ENCODE data around the gene THUMPD2. TPM values are rescaled to one million over a fixed set of nuclear protein-coding genes. Genes with fewer than 3 reads are reported as not detected.

THUMPD2 gene
- polyA plus RNA-seq, 1 donor from 2014 or later, result 24.7 TPM

DNA sequence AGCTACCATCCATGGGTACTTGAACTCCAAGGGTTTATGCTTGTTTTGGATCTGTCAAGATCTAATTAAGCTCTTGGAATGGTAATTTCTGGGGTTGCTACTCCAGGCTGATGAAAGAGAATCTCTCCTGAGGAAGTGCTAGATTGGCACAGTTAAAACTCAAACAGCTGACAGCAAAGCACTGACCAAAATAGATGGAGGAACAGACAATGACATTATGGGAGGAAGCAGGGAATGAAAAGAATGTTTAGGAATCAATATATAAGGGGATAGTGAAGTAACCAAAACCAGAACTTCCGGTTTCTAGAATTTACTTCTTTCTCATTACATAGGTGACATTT, 6.3 kb downstream of the THUMPD2 start:
- H2AFZ ChIP-seq (ENCODE audit: low read depth, low read length), result no peak overlapping the region
- H3K9me3 ChIP-seq (ENCODE audit: low read length), result no peaks in the 10 kb centered on the region
- no peak overlapping the region for H3K27ac ChIP-seq (ENCODE audit: low read length)
- H3K36me3 ChIP-seq (ENCODE audit: insufficient read depth, low read length), result no peaks in the 10 kb centered on the region
- H3K4me3 ChIP-seq (ENCODE audit: low read length), result no peak overlapping the region
- no peaks in the 10 kb centered on the region for H4K20me1 ChIP-seq (ENCODE audit: insufficient read depth)
- H3F3A ChIP-seq (ENCODE audit: insufficient read depth, low read length, poor library complexity, severe bottlenecking), result no peaks in the 10 kb centered on the region
- H3K4me2 ChIP-seq (ENCODE audit: low read length), result no peak overlapping the region
- H3K27me3 ChIP-seq (ENCODE audit: insufficient read depth, low read depth, low read length), result no peaks in the 10 kb centered on the region
- TF ChIP-seq RAD21 (conservative IDR thresholded peaks at IDR 0.05), result no peak
- TF ChIP-seq EZH2 (IDR thresholded peaks at IDR 0.05; ENCODE audit: borderline replicate concordance, insufficient read depth, low read length, poor library complexity, severe bottlenecking), result no peak
- no peak for TF ChIP-seq POLR2AphosphoS5 (IDR thresholded peaks at IDR 0.05)
- TF ChIP-seq MXI1 (conservative IDR thresholded peaks at IDR 0.05; ENCODE audit: poor library complexity, severe bottlenecking), result no peak
- TF ChIP-seq REST (IDR thresholded peaks at IDR 0.05; ENCODE audit: borderline replicate concordance), result no peak
- no peak for TF ChIP-seq EP300 (conservative IDR thresholded peaks at IDR 0.05; ENCODE audit: poor library complexity, severe bottlenecking)
- no peak for TF ChIP-seq SMC3 (conservative IDR thresholded peaks at IDR 0.05; ENCODE audit: poor library complexity)
- no peak for TF ChIP-seq CTCF (IDR thresholded peaks at IDR 0.05; ENCODE audit: poor library complexity, severe bottlenecking)
- no peak for TF ChIP-seq TAF1 (IDR thresholded peaks at IDR 0.05; ENCODE audit: low read depth)
- H3K9ac ChIP-seq (ENCODE audit: low read length), result no peak overlapping the region
- H3K9me2 ChIP-seq (ENCODE audit: insufficient read depth, low read length), result no peaks in the 10 kb centered on the region
- H3K79me2 ChIP-seq (replicated peaks; ENCODE audit: insufficient read depth, low read length), result peaks cover 18% of the 10 kb centered on the region

DNA sequence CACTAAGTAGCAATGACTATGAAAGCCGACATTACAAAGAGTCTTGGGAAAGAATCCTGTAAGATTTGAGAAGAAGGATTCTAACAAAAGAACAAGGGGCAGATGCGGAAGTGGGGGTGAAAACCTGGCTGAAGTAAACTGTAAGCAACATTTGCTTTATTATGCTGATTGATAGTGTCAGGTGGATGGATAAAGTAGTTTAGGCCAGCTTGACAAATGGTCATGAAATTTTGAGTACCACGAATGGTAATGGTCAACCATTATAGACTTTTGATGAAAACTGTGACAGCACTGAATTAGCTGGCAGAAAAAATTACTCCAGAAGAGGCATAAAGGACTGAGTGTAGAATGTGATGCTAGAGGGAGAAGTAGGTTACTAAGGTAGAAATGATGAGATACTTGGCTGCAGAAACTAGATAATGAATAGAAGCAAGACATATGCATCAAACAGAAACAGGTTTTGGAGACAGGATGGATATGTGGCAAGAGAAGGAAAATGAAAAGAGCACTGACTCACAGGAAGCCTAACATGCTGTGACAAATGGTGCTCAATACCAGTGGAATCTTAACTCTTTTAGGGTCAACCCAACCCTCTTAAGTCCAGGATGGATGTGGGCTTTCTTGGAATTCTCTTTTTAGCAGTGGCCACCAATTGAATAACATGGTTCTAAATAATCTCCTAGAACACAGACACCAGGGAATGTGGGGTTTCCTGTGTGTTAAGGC, 6.8 kb downstream of the THUMPD2 start:
- no peak overlapping the region for H3K9ac ChIP-seq (ENCODE audit: low read length)

More for the DNA sequence above, 6.8 kb downstream of the THUMPD2 start:
- Histone ChIP-seq H3K27ac (ENCODE audit: low read length) (no peak overlapping the region), H3K27me3 (ENCODE audit: insufficient read depth, low read depth, low read length) (no peaks in the 10 kb centered on the region), H3K79me2 (replicated peaks; ENCODE audit: insufficient read depth, low read length) (peaks cover 14% of the 10 kb centered on the region), H3K36me3 (ENCODE audit: insufficient read depth, low read length) (no peaks in the 10 kb centered on the region), H3K4me2 (ENCODE audit: low read length) (no peak overlapping the region), H2AFZ (ENCODE audit: low read depth, low read length) (no peak overlapping the region), H4K20me1 (ENCODE audit: insufficient read depth) (no peaks in the 10 kb centered on the region), H3K4me3 (ENCODE audit: low read length) (no peak overlapping the region), H3F3A (ENCODE audit: insufficient read depth, low read length, poor library complexity, severe bottlenecking) (no peaks in the 10 kb centered on the region), H3K9me2 (ENCODE audit: insufficient read depth, low read length) (no peaks in the 10 kb centered on the region), H3K9me3 (ENCODE audit: low read length) (no peaks in the 10 kb centered on the region)
- TF ChIP-seq EP300 (conservative IDR thresholded peaks at IDR 0.05; ENCODE audit: poor library complexity, severe bottlenecking), result no peak
- TF ChIP-seq POLR2AphosphoS5 (IDR thresholded peaks at IDR 0.05), result no peak
- no peak for TF ChIP-seq TAF1 (IDR thresholded peaks at IDR 0.05; ENCODE audit: low read depth)
- no peak for TF ChIP-seq EZH2 (IDR thresholded peaks at IDR 0.05; ENCODE audit: borderline replicate concordance, insufficient read depth, low read length, poor library complexity, severe bottlenecking)
- no peak for TF ChIP-seq SMC3 (conservative IDR thresholded peaks at IDR 0.05; ENCODE audit: poor library complexity)
- no peak for TF ChIP-seq REST (IDR thresholded peaks at IDR 0.05; ENCODE audit: borderline replicate concordance)
- TF ChIP-seq RAD21 (conservative IDR thresholded peaks at IDR 0.05), result no peak
- TF ChIP-seq CTCF (IDR thresholded peaks at IDR 0.05; ENCODE audit: poor library complexity, severe bottlenecking), result no peak
- TF ChIP-seq MXI1 (conservative IDR thresholded peaks at IDR 0.05; ENCODE audit: poor library complexity, severe bottlenecking), result no peak

Data from neural cell (in vitro differentiated cells).